Body of pancreas (tissue), 4 donors: ENCODE data around the gene SHROOM1.

Experiments used
- POLR2A ChIP-seq, 3 donors: fragments of 450-650 bp; IDR thresholded peaks; one replicate each; pipeline ENCODE4 v1.6.1; 2016; ENCODE audit warnings: antibody characterized with exemption in 3 of 3, mild to moderate bottlenecking in 2 of 3
- TF ChIP-seq, protein P1 (sequence below), 7 experiments: fragments of 450-650 bp in 4 of 7; fragments of 200-600 bp in 3 of 7; sonication (generic) in 3 of 7; IDR thresholded peaks; one replicate each; pipeline ENCODE4 v1.5.1; 2016 to 2019; ENCODE audit warnings: antibody characterized with exemption in 7 of 7

DNA sequence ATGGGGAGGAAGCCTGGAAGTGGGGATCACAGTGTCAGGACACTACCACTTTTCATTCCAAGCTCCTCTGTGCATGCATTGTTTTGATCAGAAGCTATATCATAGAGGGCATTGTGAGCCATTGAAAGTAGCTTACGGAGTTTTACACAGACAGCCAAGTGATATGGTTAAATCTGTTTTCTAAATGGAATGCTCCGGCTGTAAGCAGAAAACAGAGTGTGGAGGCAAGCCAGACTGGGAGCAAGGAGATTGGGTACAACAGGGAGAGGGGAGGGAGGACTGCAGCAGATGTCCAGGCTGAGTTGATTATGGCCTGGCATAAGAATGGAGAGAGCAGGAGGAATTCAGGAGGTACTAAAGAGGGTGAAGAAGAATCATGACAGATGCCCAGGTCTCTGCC, 32.8 kb downstream of the SHROOM1 start:
- TF ChIP-seq, protein P1, sequence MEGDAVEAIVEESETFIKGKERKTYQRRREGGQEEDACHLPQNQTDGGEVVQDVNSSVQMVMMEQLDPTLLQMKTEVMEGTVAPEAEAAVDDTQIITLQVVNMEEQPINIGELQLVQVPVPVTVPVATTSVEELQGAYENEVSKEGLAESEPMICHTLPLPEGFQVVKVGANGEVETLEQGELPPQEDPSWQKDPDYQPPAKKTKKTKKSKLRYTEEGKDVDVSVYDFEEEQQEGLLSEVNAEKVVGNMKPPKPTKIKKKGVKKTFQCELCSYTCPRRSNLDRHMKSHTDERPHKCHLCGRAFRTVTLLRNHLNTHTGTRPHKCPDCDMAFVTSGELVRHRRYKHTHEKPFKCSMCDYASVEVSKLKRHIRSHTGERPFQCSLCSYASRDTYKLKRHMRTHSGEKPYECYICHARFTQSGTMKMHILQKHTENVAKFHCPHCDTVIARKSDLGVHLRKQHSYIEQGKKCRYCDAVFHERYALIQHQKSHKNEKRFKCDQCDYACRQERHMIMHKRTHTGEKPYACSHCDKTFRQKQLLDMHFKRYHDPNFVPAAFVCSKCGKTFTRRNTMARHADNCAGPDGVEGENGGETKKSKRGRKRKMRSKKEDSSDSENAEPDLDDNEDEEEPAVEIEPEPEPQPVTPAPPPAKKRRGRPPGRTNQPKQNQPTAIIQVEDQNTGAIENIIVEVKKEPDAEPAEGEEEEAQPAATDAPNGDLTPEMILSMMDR (IDR thresholded peaks at IDR 0.05), result no peak
- no peak for TF ChIP-seq POLR2A (IDR thresholded peaks at IDR 0.05)
